Sigmoid colon (tissue), 7 donors: ENCODE results near the gene KLHL29. TPM values are rescaled to one million over a fixed set of nuclear protein-coding genes. Genes with fewer than 3 reads are reported as not detected.

ENCODE experiments used
- DNase-seq: peaks from one replicate; pipeline ENCODE4 v3.0.0-alpha.2; 2019
- H3K27ac ChIP-seq, 4 donors: fragments of 200-600 bp; sonication (generic); one replicate each; pipeline ENCODE4 v1.5.1; 2016 to 2019; ENCODE audit warnings: mild to moderate bottlenecking in 1 of 4
- H3K27me3 ChIP-seq, 3 donors: fragments of 200-600 bp; sonication (generic); one replicate each; pipeline ENCODE4 v1.5.1; 2019; ENCODE audit warnings: mild to moderate bottlenecking in 1 of 3
- H3K36me3 ChIP-seq, 4 donors: fragments of 200-600 bp; sonication (generic); one replicate each; pipeline ENCODE4 v1.5.1; 2016 to 2019
- H3K4me1 ChIP-seq, 4 donors: fragments of 200-600 bp; sonication (generic); one replicate each; pipeline ENCODE4 v1.5.1; 2017 to 2019
- H3K4me3 ChIP-seq, 4 donors: fragments of 200-600 bp; sonication (generic); one replicate each; pipeline ENCODE4 v1.5.1; 2017 to 2019; ENCODE audit warnings: mild to moderate bottlenecking in 2 of 4, moderate library complexity in 1 of 4
- H3K9me3 ChIP-seq, 4 donors: fragments of 200-600 bp in 3 of 4; sonication (generic) in 3 of 4; one replicate each; pipeline versions ENCODE4 v1.5.1 to v1.6.1; 2013 to 2019
- EP300 ChIP-seq, 4 donors: sonication (generic); formaldehyde crosslinking; IDR thresholded peaks; one replicate each; pipeline ENCODE4 v1.6.1; 2017; ENCODE audit warnings: antibody characterized with exemption in 4 of 4
- POLR2A ChIP-seq, 2 donors: fragments of 450-650 bp; IDR thresholded peaks; one replicate each; pipeline ENCODE4 v1.6.1; 2016; ENCODE audit warnings: antibody characterized with exemption in 2 of 2, mild to moderate bottlenecking in 2 of 2, moderate library complexity in 2 of 2
- POLR2AphosphoS5 ChIP-seq, 4 donors: sonication (generic); formaldehyde crosslinking; IDR thresholded peaks; one replicate each; pipeline ENCODE4 v1.6.1; 2017; ENCODE audit warnings: antibody characterized with exemption in 4 of 4
- WGBS, 2 donors: extraction: QIAGEN DNeasy Blood & Tissue Kit; methylation state at CpG; one replicate each; pipeline ENCODE4 v1.1.7; 2013; 5-methylcytosine and 5-hydroxymethylcytosine counted together
- intact Hi-C: fragments of 100-400 bp; cut with DNase I; formaldehyde crosslinking; loops from one replicate; pipeline ENCODE4 v1.15.1; 2023
- polyA plus RNA-seq, 3 donors: library from polyadenylated mRNA; stranded (reverse); fragments of 200-250 nt; gene quantifications; one replicate each; pipeline ENCODE4 v1.2.3, GENCODE V29; 2013
- total RNA-seq, 4 donors: library from RNA; depleted of rRNA; stranded (reverse); fragments of >200 nt; gene quantifications; one replicate each; pipeline ENCODE4 v1.1.0, GENCODE V29; 2016
- TF ChIP-seq, protein P1 (sequence below), 4 experiments: fragments of 450-650 bp in 3 of 4; fragments of 200-600 bp in 1 of 4; IDR thresholded peaks; one replicate each; pipeline ENCODE4 v1.5.1; 2016 to 2019; ENCODE audit warnings: antibody characterized with exemption in 4 of 4, mild to moderate bottlenecking in 3 of 4, moderate library complexity in 2 of 4
- donor health status: healthy with polysubstance abuse.
- donor health status: Bipolar disorder and iron deficiency.
- donor health status: healthy.

The KLHL29 gene
- total and polyA plus RNA-seq, 7 donors, result 0.46 to 25.5 (median 6.3) TPM

DNA sequence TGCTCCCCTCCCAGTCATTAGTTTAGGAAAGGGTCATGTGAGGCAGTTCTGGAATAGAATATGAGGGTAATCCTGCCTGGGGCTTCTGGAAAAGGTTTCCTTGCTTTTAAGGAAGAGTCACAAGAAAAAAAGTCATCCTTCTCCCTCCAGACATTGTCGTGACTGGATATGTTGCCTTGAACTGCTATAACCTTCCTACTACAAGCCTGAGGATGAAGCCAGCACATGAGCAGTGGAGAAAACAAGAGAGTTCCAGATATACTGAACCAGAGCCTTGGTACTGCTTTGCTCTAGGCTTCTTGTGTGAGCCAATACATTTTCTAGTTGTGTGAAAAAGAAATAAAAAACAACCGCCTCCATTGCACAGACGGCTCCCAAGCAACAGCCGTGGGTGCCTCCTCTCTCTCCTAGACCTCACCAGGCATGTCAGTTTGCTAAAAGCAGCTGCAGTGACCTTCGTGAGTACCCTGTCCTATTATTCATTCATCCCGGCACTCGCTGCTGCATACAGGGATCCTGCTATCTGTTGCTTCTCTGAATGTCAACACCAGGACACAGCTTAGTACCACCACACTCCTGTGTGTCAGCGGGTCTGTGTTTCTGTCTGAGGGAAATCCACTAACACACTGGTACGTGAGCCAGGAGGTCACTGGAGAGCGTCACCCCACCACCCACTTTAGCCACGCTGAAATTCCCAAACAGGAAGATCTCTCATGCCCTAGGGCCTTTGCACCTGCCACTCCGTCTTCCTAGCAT is 186.7 kb downstream of the KLHL29 start:
- Histone ChIP-seq H3K9me3 (no peaks in the 10 kb centered on the region), H3K4me3 (no peak overlapping the region), H3K27ac (peak overlapping the region; percentile 1 to 85 (median 76)), H3K4me1 (peaks cover 0 to 58% (median 42%) of the 10 kb centered on the region in 4 donors), H3K36me3 (no peaks in the 10 kb centered on the region), H3K27me3 (no peaks in the 10 kb centered on the region)
- DNase-seq, result no peak
- WGBS, 2 donors, result 87 to 92% methylated on average over 12 of the region's 12 CpGs
- intact Hi-C loops, result no loop called here
- TF ChIP-seq, protein P1, sequence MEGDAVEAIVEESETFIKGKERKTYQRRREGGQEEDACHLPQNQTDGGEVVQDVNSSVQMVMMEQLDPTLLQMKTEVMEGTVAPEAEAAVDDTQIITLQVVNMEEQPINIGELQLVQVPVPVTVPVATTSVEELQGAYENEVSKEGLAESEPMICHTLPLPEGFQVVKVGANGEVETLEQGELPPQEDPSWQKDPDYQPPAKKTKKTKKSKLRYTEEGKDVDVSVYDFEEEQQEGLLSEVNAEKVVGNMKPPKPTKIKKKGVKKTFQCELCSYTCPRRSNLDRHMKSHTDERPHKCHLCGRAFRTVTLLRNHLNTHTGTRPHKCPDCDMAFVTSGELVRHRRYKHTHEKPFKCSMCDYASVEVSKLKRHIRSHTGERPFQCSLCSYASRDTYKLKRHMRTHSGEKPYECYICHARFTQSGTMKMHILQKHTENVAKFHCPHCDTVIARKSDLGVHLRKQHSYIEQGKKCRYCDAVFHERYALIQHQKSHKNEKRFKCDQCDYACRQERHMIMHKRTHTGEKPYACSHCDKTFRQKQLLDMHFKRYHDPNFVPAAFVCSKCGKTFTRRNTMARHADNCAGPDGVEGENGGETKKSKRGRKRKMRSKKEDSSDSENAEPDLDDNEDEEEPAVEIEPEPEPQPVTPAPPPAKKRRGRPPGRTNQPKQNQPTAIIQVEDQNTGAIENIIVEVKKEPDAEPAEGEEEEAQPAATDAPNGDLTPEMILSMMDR (IDR thresholded peaks at IDR 0.05), result no peak
- TF ChIP-seq EP300 (IDR thresholded peaks at IDR 0.05) (no peak), POLR2AphosphoS5 (IDR thresholded peaks at IDR 0.05) (no peak), POLR2A (IDR thresholded peaks at IDR 0.05) (no peak)

DNA sequence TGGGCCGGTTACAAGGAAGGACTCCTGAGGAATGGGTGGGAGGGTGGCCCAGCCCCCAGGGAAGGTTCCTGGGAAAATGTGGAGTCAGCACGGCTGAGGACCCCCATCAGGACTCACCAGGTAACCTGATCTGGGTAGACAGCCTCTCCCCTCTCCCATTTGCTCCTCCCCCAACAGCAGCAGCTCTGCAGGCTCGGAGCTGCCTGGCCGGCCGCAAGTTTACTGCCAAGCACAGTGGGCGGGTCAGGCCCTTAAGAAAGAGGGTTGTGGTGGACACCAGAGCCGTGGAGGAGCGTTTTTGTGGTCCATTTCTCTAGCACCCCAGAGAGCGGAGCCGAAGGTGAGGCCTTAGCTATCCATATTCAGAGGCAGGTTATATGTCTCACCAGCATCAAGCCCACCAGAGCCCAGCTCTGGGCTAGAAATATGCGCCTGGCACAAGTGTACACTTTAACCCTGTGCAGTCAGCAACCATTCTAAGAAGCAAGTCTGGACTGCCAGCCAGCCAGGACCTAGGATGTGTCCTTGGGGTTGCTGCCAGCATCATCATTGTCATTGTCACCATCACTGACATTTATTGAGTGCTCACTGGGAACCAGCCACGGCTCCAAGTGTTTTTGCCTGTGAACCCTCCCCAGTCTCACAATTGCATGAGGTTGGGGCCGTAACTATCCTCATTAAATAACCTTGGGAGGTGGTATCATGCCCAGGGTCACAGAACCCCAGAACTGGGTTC is 190.1 kb downstream of the KLHL29 start:
- H3K4me1 ChIP-seq, result peaks cover 0 to 24% (median 12%) of the 10 kb centered on the region in 4 donors
- H3K36me3 ChIP-seq, result no peaks in the 10 kb centered on the region
- peak overlapping the region in 2 of 4 donors; percentile 31 to 51 for H3K27ac ChIP-seq
- DNase-seq, result no peak
- intact Hi-C loops, result no loop called here
- TF ChIP-seq EP300 (IDR thresholded peaks at IDR 0.05) (no peak), POLR2AphosphoS5 (IDR thresholded peaks at IDR 0.05) (no peak), POLR2A (IDR thresholded peaks at IDR 0.05) (no peak)
- TF ChIP-seq, protein P1 (IDR thresholded peaks at IDR 0.05), result no peak
- H3K27me3 ChIP-seq, result no peaks in the 10 kb centered on the region
- 80 to 84% methylated on average over 13 of the region's 13 CpGs for WGBS, 2 donors
- H3K9me3 ChIP-seq, result no peaks in the 10 kb centered on the region
- H3K4me3 ChIP-seq, result no peak overlapping the region

DNA sequence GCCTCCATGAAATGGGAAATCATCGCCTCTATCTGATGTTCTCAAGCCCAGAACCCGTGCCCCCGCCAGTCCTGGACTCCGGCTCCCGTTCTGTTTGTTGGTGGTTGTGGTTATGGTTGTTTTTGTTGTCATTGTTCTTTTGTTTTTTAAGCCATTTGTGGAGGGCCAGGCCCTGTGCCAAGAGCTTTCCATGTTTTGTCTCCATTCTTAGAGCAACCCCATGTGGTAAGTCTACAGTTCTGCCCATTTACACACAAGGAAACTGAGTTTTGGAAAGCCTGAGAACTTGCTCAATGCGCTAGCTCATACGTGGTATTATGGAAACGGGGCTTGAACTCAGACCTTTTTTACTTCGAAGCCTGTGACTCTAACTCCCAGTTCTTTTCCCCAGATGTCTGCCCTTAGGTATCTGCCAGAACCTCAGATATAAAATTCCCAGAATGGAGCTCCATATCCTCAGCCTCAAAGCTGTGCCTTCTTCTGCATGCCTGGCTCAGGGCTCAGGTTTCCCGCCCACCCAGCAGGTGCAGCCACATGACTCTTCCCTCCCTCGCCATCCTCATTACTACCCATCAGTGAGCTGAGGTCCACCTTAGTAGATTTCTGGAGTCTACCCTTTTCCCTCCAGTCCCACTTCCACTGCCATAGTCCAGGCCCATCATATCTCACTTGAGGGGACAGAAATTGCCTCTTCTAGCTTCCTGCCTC is 194.1 kb downstream of the KLHL29 start:
- Histone ChIP-seq H3K27ac (no peak overlapping the region), H3K9me3 (no peaks in the 10 kb centered on the region), H3K4me3 (no peak overlapping the region), H3K36me3 (no peaks in the 10 kb centered on the region), H3K27me3 (no peaks in the 10 kb centered on the region), H3K4me1 (peaks cover 0 to 22% (median 19%) of the 10 kb centered on the region in 4 donors)
- 87 to 91% methylated on average over 11 of the region's 11 CpGs for whole genome bisulfite sequencing, 2 donors
- TF ChIP-seq POLR2AphosphoS5 (IDR thresholded peaks at IDR 0.05), result no peak
- TF ChIP-seq, protein P1 (IDR thresholded peaks at IDR 0.05), result no peak
- no peak for TF ChIP-seq POLR2A (IDR thresholded peaks at IDR 0.05)
- no peak for TF ChIP-seq EP300 (IDR thresholded peaks at IDR 0.05)
- no peak for DNase-seq
- intact Hi-C loops, result no loop called here

DNA sequence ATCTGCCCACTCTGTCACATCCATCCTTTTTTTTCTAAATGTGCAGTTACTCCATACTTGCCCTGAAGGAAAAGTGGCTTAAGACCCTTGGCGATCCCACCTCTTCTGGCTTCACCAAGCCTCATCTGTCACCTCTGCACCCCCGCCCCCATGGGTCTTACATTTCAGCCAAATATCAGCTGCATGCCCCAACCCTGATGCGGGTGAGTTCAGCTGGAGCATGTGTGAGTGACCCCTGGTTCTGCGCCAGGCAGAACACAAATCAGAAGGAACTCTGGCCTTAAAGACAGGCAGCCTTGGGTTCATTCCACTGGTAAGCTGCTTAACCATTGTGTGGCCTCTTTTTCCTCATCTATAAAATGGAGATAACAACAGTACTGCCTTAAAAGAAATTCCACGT is 194.7 kb downstream of the KLHL29 start:
- Histone ChIP-seq H3K36me3 (no peaks in the 10 kb centered on the region), H3K27me3 (no peaks in the 10 kb centered on the region), H3K9me3 (no peaks in the 10 kb centered on the region), H3K27ac (no peak overlapping the region), H3K4me3 (no peak overlapping the region), H3K4me1 (peaks cover 0 to 27% (median 20%) of the 10 kb centered on the region in 4 donors)
- TF ChIP-seq, protein P1 (IDR thresholded peaks at IDR 0.05), result no peak
- TF ChIP-seq EP300 (IDR thresholded peaks at IDR 0.05) (no peak), POLR2A (IDR thresholded peaks at IDR 0.05) (no peak), POLR2AphosphoS5 (IDR thresholded peaks at IDR 0.05) (no peak)
- WGBS, 2 donors, result 91 to 93% methylated on average over 5 of the region's 5 CpGs
- no peak for DNase-seq
- intact Hi-C loops, result no loop called here
